Smooth muscle cell (in vitro differentiated cells): ENCODE results near the gene RAPGEFL1. TPM values are rescaled to one million over a fixed set of nuclear protein-coding genes. Genes with fewer than 3 reads are reported as not detected.
A peak's percentile ranks its signal among the peaks of the same experiment; 100 is the strongest.

ENCODE experiments used
- DNase-seq: peaks from one replicate; lab custom pipeline; 2025; ENCODE audit not compliant: unreplicated experiment; lab: John Stamatoyannopoulos, UW
- H2AFZ ChIP-seq: fragments of 200-600 bp; sonication (generic); 2 replicates; pipeline ENCODE4 v1.6.0; 2016; ENCODE audit warnings: antibody characterized with exemption, low read depth, mild to moderate bottlenecking
- H3F3A ChIP-seq: fragments of 200-600 bp; sonication (generic); 2 replicates; pipeline ENCODE4 v1.6.0; 2017; ENCODE audit warnings: antibody characterized with exemption, low read depth
- H3K27ac ChIP-seq: fragments of 200-600 bp; sonication (generic); 2 replicates; pipeline ENCODE4 v1.5.1; 2016; ENCODE audit warnings: low read depth, mild to moderate bottlenecking
- H3K27me3 ChIP-seq: fragments of 200-600 bp; sonication (generic); 2 replicates; pipeline ENCODE4 v1.6.1; 2016; ENCODE audit warnings: low read depth, mild to moderate bottlenecking
- H3K36me3 ChIP-seq: fragments of 200-600 bp; sonication (generic); 2 replicates; pipeline ENCODE4 v1.5.1; 2016; ENCODE audit warnings: low read depth
- H3K4me1 ChIP-seq: fragments of 200-600 bp; sonication (generic); 2 replicates; pipeline ENCODE4 v1.5.1; 2016; ENCODE audit warnings: low read depth
- H3K4me2 ChIP-seq: fragments of 200-600 bp; sonication (generic); 2 replicates; pipeline ENCODE4 v1.6.0; 2016; ENCODE audit warnings: mild to moderate bottlenecking
- H3K4me3 ChIP-seq: fragments of 200-600 bp; sonication (generic); 2 replicates; pipeline ENCODE4 v1.5.1; 2016; ENCODE audit warnings: mild to moderate bottlenecking
- H3K79me2 ChIP-seq: fragments of 200-600 bp; sonication (generic); 2 replicates; pipeline ENCODE4 v1.6.0; 2016; ENCODE audit warnings: low read depth, mild to moderate bottlenecking
- H3K9ac ChIP-seq: fragments of 200-600 bp; sonication (generic); 2 replicates; pipeline ENCODE4 v1.6.0; 2016; ENCODE audit warnings: low read depth
- H3K9me3 ChIP-seq: fragments of 200-600 bp; sonication (generic); replicated peaks from 2 replicates; pipeline ENCODE4 v1.5.1; 2016; ENCODE audit warnings: low read depth
- H4K20me1 ChIP-seq: fragments of 200-600 bp; sonication (generic); 2 replicates; pipeline ENCODE4 v1.6.0; 2016; ENCODE audit warnings: low read depth
- WGBS: methylation state at CpG from one replicate; pipeline ENCODE4 v1.1.7; 2016; ENCODE audit warnings: low lambda C conversion rate; 5-methylcytosine and 5-hydroxymethylcytosine counted together
- polyA plus RNA-seq: library from polyadenylated mRNA; unstranded; fragments of >200 nt; fragmentation: Nextera tagmentation; extraction: Ambion mirVana; gene quantifications from 2 replicates; pipeline ENCODE4 v1.2.1, GENCODE V29; 2016
- total RNA-seq: library from RNA; depleted of rRNA; stranded (reverse); fragments of >200 nt; gene quantifications from 2 replicates; pipeline ENCODE4 v1.2.3, GENCODE V29; 2014
- TF ChIP-seq, protein P1 (sequence below): fragments of 200-600 bp; sonication (generic); IDR thresholded peaks from 2 replicates; pipeline ENCODE4 v1.5.1; 2017; ENCODE audit warnings: borderline replicate concordance, mild to moderate bottlenecking, antibody characterized with exemption; ENCODE audit not compliant: insufficient read depth, poor library complexity, severe bottlenecking

RAPGEFL1 gene
- total and polyA plus RNA-seq, 2 experiments from 2014 or later: 3.1 to 4.0 TPM

DNA sequence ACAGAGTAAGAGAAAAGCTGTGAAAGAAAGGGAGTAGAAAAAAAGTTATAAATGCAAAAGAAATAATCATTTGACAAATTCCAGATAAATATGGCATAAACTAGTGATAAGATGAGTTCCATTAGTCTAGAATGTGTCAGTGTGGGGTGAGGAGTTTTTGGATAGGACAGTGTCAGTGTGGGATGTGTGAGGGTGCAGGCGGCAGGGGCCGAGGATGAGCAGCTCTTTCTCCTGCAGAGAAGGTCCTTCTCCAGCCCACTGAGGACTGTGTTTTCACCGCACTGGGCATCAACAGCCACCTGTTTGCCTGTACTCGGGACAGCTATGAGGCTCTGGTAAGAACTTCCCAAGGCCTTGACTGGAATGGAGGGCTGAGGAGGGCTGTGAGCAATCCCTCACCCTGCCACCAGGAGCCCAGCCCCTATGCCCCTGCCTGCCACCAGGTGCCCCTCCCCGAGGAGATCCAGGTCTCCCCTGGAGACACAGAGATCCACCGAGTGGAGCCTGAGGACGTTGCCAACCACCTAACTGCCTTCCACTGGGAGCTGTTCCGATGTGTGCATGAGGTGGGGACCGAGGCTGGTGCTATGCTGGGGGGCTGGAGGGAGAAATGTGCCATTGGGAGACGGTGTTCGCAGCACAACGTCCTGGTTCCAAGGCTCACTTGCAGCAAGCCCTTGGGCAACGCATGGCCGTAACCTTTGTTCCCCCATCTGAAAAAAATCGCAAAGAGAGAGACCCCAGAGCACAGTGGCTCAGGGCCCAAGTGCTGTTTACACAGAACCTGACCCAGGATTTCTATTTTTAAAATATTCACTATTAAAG, 13.1 kb downstream of the RAPGEFL1 start:
- H3K36me3 ChIP-seq: no peaks in the 10 kb centered on the region
- no peak overlapping the region for H3K27ac ChIP-seq
- no peaks in the 10 kb centered on the region for H3K79me2 ChIP-seq
- 54% methylated on average over 15 of the region's 15 CpGs for WGBS
- no peak overlapping the region for H2AFZ ChIP-seq
- peaks cover 5% of the 10 kb centered on the region for H3K4me1 ChIP-seq
- DNase-seq: no peak
- TF ChIP-seq, protein P1, sequence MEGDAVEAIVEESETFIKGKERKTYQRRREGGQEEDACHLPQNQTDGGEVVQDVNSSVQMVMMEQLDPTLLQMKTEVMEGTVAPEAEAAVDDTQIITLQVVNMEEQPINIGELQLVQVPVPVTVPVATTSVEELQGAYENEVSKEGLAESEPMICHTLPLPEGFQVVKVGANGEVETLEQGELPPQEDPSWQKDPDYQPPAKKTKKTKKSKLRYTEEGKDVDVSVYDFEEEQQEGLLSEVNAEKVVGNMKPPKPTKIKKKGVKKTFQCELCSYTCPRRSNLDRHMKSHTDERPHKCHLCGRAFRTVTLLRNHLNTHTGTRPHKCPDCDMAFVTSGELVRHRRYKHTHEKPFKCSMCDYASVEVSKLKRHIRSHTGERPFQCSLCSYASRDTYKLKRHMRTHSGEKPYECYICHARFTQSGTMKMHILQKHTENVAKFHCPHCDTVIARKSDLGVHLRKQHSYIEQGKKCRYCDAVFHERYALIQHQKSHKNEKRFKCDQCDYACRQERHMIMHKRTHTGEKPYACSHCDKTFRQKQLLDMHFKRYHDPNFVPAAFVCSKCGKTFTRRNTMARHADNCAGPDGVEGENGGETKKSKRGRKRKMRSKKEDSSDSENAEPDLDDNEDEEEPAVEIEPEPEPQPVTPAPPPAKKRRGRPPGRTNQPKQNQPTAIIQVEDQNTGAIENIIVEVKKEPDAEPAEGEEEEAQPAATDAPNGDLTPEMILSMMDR: peak; percentile 38
- peak overlapping the region; percentile 70 for H3K4me3 ChIP-seq
- no peaks in the 10 kb centered on the region for H3K27me3 ChIP-seq
- peaks cover 4% of the 10 kb centered on the region for H3F3A ChIP-seq
- no peak overlapping the region for H3K9ac ChIP-seq
- no peaks in the 10 kb centered on the region for H4K20me1 ChIP-seq
- peak overlapping the region; percentile 87 for H3K4me2 ChIP-seq
- H3K9me3 ChIP-seq: no peaks in the 10 kb centered on the region

DNA sequence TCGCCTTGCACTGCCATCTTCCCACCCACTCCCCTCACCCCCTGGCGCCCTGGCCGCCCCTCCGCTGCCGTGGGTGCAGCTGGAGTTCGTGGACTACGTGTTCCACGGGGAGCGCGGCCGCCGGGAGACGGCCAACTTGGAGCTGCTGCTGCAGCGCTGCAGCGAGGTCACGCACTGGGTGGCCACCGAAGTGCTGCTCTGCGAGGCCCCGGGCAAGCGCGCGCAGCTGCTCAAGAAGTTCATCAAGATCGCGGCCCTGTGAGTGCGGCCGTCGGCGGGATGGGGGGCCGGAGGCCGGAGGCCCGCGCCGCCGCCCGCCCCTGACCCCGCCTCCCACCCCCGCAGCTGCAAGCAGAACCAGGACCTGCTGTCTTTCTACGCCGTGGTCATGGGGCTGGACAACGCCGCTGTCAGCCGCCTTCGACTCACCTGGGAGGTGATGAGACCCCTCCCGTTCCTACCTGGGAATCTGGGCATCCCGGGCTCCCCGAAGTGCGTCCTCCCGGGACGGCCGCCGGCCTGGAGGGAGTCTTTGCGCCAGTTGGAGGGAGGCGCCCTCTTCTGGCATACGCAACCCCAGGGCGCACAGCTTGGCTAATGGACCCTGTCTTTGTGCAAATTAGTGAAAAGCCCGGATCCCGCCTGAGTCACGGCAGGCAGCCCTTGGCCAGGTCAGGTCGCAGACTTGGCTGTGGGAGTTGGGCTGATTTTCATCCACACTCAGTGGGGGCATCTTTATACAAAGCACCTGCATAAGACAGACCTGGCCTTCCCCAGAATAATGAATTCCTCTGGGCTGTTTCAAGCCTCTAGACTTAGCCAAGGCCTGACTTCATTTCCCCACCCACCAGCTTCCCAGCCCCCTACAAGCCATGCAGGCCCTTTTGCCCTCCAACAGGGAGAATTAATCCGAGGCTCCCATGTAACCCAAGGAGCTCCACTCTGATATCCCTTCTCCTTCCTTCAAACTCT, 14.3 kb downstream of the RAPGEFL1 start:
- H3K27me3 ChIP-seq: no peaks in the 10 kb centered on the region
- peak overlapping the region; percentile 81 for H2AFZ ChIP-seq
- H3K9ac ChIP-seq: no peak overlapping the region
- H3K4me1 ChIP-seq: peaks cover 5% of the 10 kb centered on the region
- H4K20me1 ChIP-seq: no peaks in the 10 kb centered on the region
- H3K36me3 ChIP-seq: no peaks in the 10 kb centered on the region
- DNase-seq: peak; percentile 66
- TF ChIP-seq, protein P1: peak; percentile 74
- no peak overlapping the region for H3K27ac ChIP-seq
- peak overlapping the region; percentile 87 for H3K4me2 ChIP-seq
- H3F3A ChIP-seq: peaks cover 4% of the 10 kb centered on the region
- 2% methylated on average over 42 of the region's 60 CpGs for WGBS
- no peaks in the 10 kb centered on the region for H3K9me3 ChIP-seq
- no peaks in the 10 kb centered on the region for H3K79me2 ChIP-seq
- peak overlapping the region; percentile 70 for H3K4me3 ChIP-seq

DNA sequence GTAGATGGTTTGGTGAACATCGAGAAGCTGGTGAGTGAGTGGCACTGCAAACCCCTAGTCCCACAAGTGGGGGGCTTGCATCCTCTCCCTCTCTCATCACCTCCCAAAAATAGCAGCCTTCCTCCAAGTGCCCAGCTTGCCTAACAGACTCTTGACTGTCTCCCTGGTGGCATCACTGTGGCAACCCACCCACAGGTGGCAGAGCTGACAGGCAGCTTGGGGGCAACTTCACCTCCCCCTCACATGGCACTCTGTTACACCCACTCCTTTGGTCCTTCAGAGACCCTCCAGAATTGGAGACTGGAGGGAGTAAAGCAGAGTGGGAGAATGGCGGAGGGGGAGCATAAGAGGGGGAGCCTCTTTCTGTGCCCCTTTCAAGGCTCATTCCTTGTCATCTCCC, 15.7 kb downstream of the RAPGEFL1 start:
- H3K9me3 ChIP-seq: no peaks in the 10 kb centered on the region
- no peaks in the 10 kb centered on the region for H3K36me3 ChIP-seq
- no peak overlapping the region for H3K4me2 ChIP-seq
- H3K9ac ChIP-seq: no peak overlapping the region
- no peaks in the 10 kb centered on the region for H4K20me1 ChIP-seq
- H3F3A ChIP-seq: peaks cover 4% of the 10 kb centered on the region
- no peak overlapping the region for H2AFZ ChIP-seq
- peaks cover 5% of the 10 kb centered on the region for H3K4me1 ChIP-seq
- H3K27me3 ChIP-seq: no peaks in the 10 kb centered on the region
- DNase-seq: no peak
- no peak overlapping the region for H3K27ac ChIP-seq
- no peaks in the 10 kb centered on the region for H3K79me2 ChIP-seq
- TF ChIP-seq, protein P1: no peak
- no peak overlapping the region for H3K4me3 ChIP-seq
- 100% methylated on average over 2 of the region's 2 CpGs for WGBS
